GM18508 (cell line): ENCODE data around the gene OSTN.
"Not testable (repeated sequence)": the region's sequence is repeated elsewhere in the genome, so short reads cannot be mapped to it uniquely, and the experiment has no call there.

Source experiments
- ATAC-seq: cut with Tn5 transposase; IDR thresholded peaks from one replicate; pipeline ENCODE4 v1.9.1; 2021; ENCODE audit warnings: moderate number of reproducible peaks; ENCODE audit not compliant: insufficient read depth, unreplicated experiment

The OSTN gene, protein sequence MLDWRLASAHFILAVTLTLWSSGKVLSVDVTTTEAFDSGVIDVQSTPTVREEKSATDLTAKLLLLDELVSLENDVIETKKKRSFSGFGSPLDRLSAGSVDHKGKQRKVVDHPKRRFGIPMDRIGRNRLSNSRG

DNA sequence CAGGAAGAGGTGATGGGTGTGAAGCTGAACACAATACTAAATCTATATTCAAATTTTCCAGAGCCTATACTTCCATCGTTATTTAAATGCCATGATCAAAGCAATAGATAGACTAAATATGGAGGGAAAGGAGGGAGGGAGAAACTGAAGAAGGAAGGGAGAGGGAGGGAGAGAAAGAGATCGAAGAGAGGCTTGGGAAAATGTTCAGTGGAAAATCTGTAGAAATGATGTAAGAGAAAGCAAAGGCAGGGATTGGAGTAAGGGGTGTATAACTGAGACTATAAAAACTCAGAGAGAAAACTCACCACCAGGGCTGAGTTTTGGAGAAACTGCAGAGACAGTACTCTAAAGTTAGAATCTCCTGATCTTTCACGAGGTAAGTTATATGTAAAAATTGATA, at the start of gene OSTN:
Gene OSTN, plus strand, starts transcription at position 310 of the 400 bp plus-strand sequence. CDS start 13,292 bp downstream, outside the sequence.
- ATAC-seq = no peak

DNA sequence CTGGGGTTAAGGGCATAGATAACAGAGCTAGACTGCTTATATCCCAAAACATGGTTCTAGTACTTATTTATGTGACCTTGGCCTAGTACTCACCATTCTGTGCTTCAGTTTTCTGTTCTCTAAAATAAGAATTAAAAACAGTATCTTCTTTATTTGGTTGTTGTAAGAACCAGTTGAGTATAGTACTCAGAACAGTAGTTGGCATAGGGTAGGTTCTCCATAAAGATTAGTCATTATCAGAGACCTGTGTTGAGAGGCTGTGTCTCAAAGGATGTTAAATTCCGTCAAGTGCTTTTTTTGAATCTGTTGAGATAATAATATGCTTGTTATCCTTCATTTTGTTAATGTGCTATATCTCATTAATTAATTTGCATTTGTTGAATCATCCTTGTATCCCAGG, 47.4 kb upstream of the OSTN start:
- ATAC-seq = peak; percentile 77

DNA sequence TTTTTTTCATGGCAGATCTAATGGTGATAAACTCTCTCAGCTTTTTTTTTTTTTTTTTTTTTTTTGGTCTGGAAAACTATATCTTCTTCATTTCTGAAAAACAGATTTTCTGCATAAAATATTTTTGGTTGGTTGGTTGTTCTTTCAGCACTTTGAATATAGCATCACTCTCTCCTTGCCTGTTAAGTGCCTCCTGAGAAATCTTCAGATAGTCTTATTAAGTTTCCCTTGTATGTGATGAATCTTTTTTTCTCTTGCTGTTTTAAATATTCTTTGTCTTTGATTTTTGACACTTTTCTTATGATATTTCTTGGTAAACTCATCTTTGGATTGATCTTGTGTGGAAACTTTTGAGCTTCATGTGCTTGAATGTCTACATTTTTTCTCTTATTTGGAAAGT, 44.2 kb upstream of the OSTN start:
- no peak for ATAC-seq

DNA sequence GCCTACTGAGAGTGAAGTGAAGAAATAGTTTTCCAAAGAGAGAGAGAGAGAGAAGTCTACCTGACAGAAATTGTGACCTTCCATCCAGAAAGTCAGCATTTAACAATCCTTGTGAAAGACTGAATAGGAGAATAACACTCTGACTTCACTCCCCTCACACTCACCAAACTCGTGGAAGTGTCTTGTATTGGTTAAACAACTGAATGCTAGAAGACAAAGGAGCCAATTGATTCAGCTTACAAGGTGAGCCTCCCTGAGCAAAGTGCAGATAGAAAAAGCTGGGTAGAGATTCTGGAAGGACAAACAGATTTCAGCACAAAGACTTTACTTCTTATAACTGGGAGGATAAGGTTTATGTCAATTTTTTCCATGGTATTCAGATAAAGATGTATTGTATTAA, 40.8 kb upstream of the OSTN start:
- no peak for ATAC-seq

DNA sequence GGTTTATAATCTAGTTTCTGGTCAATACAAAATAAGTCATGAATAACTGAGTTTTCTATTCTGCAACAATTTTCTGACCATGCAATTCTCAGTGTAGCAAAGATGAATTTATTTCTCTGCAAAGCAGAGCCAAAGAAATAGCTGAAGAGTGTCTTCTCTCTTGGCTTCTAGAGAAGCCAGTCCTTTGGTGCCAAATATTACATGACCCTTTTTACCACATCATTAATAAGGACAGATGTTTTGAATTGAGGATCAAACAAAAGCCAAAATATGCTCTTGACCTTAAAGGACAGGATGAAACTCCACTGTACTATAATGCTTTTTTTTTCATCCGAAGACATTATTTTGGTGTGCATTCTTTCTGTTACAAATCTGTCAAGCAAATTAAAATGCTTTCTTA, 40.2 kb upstream of the OSTN start:
- ATAC-seq = no peak

DNA sequence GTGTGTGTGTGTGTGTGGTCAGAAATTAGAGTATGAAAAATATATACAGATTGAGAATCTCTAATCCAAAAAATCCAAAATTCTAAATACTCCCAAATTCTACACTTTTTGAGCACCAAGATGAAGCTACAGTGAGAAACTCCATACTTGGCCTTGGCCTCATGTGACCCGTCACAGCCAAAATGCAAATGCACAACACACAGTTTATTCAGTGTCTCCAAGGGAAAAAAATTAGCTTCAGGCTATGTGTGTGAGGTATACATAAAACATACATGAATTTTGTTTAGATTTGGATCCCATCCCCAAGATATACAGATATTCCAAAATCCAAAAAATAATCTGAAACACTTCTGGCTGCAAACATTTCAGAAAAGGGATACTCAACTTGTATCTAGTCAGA, 33.2 kb upstream of the OSTN start:
- no peak for ATAC-seq

DNA sequence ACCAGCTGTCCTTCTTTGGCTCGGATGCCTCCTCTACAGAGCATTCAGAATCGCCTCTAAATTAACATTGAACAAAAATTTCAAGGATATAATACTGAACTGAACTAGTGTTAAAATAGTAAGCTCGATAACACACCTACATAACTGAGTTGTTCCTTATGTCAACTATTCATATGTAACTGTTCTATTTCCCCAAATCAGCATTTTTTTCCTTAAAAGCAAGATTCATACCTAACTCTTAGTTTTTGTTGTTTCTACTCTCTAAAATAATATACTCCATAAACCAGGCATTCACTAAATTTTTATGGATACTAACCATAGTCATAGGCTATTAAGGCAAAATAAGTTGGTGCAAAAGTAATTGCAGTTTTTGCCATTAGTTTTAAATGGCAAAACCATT, 32.7 kb upstream of the OSTN start:
- no peak for ATAC-seq

DNA sequence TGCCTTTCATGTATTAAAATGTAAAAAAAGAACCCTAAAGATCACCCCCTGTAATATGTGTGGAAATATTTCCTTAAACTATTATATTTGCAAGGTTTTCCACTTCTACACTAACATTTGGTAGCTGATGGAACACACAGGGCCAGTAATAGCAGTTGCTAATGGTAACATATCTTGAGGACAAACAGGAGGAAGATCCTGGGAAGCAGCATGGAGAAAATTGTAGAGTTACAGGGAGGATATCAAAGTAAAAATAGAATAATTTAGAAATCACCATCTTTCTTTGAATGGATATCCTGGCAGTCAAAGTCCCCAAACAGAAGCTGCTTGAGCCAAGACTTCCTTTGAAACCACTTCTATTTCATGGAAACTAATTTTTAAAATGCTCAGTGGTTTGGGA, 29.5 kb upstream of the OSTN start:
- no peak for ATAC-seq

DNA sequence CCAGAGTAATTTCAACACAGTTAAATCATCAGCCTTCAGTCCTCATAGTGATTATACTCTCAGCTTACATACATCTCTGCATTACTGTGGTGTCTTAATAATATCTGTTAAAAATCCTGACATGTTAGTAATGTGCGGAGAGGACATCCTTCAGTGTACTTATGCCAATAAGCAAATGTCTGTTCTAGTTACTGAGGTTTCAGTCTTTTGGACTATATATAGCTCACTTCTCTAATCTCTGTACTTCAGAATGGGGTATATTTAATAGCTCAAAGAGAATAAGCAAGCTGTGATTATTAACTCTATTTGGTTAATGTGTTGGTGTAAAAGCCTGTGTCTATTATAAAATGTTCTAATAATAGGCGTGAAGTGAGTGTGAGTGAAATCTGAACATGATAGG, 28.9 kb upstream of the OSTN start:
- no peak for ATAC-seq

DNA sequence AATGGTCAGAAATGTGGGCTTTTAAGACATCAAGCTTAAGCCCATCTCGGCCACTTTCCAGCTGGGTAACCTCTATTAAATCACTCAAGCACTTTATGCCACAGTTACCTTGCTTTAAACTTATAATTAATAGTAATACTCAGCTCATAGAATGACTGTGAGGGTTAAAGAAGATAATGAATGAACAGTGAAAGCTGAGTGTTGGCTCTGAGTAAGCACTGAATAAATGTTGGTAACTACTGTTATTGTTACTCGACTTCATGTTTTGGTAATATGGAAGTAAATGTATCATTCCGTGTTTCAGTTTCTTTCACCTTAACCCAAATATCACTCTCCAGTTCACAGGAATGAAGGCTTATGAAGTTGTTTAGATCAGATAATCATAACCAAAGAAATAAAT, 23.9 kb upstream of the OSTN start:
- ATAC-seq = no peak

DNA sequence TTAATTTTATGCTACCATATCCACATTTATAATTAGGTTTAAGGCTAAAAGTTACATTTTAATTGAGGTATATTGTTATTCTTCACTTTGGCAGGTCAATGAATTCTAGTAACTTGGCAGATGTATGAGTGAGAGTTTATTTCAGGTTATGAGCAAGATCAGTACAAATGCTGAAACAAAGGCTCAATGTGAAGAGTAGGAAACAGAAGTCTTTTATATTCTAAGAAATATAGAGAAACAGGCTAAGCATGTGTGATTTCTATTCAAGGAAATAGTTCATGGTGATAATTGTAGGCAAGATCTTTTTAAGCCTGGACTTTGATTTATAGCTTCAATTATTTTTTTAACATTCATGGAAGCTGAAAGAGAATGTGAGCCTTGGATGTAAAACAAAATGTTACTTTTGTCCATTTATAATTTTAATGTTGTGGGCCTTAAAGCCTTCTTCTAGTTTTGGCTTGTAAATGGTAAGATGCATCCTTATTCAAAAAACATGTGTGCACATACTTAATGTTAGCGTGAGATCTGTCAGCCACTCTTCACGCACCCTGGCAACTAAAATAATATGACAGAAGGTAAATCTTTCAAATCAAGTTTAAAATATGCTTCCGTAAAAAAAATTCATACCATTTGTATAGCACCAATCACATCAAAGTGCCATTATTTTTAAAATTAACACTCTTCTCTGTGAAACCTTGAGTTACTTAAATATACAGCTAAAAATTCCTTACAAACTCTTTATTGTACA, 22.8 kb upstream of the OSTN start:
- ATAC-seq = no peak

DNA sequence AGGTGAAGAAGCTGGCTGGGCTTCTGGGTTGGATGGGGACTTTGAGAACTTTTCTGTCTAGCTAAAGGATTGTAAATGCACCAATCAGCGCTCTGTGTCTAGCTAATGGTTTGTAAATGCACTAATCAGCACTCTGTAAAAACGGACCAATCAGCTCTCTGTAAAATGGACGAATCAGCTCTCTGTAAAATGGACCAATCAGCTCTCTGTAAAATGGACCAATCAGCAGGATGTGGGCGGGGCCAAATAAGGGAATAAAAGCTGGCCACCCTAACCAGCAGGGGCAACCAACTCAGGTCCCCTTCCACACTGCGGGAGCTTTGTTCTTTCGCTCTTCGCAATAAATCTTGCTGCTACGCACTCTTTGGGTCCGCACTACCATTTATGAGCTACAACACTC, 13.7 kb upstream of the OSTN start:
- not testable (repeated sequence) for ATAC-seq

DNA sequence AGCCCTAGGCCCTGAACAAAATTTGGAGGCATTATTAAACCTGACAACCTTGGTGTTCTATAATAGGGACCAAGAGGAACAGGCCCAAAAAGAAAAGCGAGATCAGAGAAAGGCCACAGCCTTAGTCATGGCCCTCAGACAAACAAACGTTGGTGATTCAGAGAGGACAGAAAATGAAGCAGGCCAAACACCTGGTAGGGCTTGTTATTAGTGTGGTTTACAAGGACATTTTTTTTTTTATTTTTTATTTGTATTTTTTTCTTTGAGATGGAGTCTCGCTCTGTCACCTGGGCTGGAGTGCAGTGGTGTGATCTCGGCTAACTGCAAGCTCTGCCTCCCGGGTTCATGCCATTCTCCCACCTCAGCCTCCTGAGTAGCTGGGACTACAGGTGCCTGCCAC, 10.8 kb upstream of the OSTN start:
- ATAC-seq = not testable (repeated sequence)

DNA sequence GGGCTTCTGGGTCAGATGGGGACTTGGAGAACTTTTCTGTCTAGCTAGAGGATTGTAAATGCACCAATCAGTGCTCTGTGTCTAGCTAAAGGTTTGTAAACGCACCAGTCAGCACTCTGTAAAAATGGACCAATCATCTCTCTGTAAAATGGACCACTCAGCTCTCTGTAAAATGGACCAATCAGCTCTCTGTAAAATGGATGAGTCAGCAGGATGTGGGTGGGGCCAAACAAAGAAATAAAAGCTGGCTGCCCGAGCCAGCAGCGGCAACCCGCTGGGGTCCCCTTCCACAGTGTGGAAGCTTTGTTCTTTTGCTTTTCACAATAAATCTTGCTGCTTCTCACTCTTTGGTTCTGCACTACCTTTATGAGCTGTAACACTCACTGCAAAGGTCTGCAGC, 6.8 kb upstream of the OSTN start:
- not testable (repeated sequence) for ATAC-seq

DNA sequence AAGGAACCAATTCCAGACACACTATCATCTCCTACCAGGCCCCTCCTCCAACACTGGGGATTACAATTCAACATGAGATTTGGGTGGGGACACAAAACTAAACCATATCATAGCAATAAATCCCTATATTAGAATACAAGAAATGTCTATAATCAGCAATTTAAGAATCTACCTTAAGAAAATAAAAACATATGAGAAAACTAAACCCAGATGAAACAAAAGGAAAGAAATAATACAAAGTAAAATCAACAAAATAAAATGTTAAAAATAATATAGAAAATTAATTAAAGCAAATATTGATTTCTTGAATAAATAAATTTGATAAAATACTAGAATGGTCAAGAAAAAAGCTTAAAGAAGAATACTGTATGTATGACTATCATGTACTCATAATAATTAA, 6.1 kb upstream of the OSTN start:
- no peak for ATAC-seq

DNA sequence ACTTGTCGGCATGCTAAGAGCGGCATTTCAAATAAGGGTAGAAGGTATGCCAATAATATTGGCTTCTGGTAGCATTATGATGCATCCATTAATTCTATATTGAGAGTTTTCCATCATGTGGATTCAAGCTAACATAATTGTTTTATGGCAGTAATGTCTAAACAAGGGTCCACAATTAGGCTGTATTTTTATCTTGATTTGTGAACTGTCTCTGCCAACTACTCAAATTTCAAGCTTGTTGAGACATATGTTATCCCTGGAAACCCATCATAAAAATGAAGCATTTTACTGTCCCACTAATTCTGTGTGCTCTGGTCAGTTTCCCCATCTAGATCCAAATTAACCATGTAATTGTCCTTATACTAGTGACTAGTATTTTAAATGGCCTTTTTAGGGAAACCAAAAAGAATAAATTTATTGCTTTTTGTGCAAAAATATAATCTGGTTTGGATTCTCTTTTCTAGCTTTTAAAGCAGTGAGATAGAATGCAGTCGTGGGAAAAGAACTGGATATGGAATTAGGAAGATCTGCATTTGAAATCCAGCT, 1.2 kb upstream of the OSTN start:
- no peak for ATAC-seq

DNA sequence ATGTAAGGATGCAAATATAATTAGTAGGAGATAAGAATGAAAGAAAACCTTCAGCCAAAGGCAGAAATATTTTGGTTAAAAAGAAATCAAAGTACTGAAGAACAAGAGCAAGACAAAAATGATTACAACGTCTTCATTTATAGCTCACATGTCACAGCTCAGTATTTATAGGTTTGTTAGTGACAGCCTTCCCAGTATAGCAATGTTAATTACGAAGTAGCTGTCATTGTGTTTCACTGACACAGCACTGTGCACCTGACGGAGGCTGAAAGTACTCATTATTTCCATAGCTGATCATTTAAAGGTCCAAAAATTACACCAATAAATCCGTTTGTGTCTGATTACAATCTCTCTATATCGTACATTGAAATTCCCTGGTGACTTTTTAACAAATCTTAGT, 561 bp upstream of the OSTN start:
- no peak for ATAC-seq

DNA sequence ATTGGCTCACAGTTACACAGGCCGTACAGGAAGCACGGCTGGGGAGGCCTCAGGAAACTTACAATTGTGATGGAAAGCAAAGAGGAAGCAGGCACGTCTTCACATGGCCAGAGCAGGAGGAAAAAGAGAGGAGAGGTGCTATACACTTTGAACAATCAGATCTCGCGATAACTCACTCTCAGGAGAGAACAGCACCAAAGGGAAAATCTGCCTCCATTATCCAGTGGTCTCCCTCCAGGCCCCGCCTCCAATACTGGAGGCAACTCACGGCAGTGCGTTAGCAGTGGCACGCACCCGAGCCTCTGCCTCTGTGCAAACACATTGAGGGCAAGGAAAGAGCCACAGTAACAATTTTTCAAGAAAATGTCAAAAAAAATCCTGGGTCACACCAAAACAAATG, 11.0 kb downstream of the OSTN start:
- no peak for ATAC-seq

DNA sequence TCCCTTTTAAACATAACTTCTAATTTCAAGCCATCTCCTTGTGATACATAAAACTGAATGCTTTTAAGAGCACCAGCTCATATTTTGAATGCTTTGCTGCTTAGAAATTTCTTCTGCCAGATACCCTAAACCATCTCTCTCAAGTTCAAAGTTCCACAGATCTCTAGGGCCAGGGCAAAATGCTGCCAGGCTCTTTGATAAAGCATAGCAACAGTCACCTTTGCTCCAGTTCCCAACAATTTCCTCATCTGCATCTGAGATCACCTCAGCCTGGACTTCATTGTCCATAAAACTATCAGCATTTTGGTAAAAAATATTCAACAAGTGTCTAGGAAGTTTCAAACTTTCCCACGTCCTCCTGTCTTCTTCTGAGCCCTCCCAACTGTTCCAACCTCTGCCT, 17.5 kb downstream of the OSTN start:
- no peak for ATAC-seq

DNA sequence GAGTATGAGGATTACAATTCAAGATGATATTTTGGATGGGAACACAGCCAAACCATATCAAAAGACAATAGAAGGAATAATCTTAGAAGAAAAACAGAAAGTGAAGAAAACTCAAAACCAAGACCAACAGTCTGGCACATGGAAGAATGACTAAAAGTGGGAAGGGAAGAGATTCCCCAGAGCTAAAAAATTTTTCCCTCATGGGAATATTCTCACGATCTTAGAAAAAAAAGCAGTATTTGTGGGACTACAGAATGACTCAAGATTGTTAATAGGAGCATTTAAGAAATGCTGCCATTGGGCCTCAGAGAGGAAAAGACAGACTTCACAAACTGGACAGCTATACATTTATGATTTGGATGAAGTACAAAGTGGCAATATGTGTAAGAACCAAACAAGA, 18.3 kb downstream of the OSTN start:
- no peak for ATAC-seq

DNA sequence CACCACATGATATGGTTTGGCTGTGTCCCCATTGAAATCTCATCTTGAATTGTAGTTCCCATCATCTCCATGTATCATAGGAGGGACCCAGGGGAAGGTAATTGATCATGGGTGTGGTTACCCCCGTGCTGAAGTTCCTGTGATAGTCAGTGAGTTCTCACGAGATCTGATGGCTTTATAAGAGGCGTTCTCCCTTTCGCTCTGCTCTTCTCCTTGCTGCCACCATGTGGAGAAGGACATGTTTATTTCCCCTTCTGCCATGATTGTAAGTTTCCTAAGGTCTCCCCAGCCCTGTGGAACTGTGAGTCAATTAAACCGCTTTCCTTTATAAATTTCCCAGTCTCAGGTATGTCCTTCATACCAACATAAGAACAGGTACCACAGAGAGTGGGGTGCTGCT, 21.9 kb downstream of the OSTN start:
- ATAC-seq = no peak

DNA sequence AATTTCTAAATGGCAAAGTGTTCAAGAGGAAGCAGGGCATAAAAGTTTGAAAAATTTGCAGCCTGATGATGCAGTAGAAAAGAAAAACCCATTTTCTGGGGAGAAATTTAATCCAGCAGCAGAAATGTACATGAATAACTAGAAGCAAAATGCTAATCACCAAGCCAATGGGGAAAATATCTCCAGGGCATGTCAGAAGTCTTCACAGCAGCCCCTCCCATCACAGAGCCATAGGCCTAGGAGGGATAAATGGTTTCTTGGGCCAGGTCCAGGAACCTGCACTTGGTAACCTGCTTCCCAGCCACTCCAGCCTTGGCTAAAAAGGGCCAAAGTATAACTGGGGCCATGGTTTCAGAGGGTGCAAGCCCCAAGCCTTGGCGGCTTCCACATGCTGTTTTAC, 22.6 kb downstream of the OSTN start:
- no peak for ATAC-seq
